DND-41 (cell line): ENCODE data around the gene PCGF2.

Experiments used
- ATAC-seq: fragments of 200-7000 bp; cut with Tn5 transposase; 3 replicates; pipeline ENCODE4 v1.9.1; 2021; ENCODE audit warnings: low read depth; ENCODE audit not compliant: insufficient read depth
- DNase-seq: peaks from one replicate; pipeline ENCODE4 v3.0.0-alpha.2; 2020
- H2AFZ ChIP-seq: 2 replicates; pipeline ENCODE4 v1.6.0; 2012; ENCODE audit warnings: low read depth, low read length
- H3K27ac ChIP-seq: 2 replicates; pipeline ENCODE4 v1.5.1; 2012; ENCODE audit warnings: low read length, inconsistent platforms
- H3K27me3 ChIP-seq: fragments of 200-600 bp; sonication (generic); 2 replicates; pipeline ENCODE4 v1.6.0; 2012; ENCODE audit warnings: low read length, mild to moderate bottlenecking, inconsistent platforms; ENCODE audit not compliant: insufficient read depth, poor library complexity
- H3K36me3 ChIP-seq: 2 replicates; pipeline ENCODE4 v1.5.1; 2012; ENCODE audit warnings: low read length, inconsistent platforms; ENCODE audit not compliant: insufficient read depth
- H3K4me1 ChIP-seq: 2 replicates; pipeline ENCODE4 v1.5.1; 2012; ENCODE audit warnings: mild to moderate bottlenecking, low read length; ENCODE audit not compliant: insufficient read depth
- H3K4me2 ChIP-seq: 2 replicates; pipeline ENCODE4 v1.6.0; 2012; ENCODE audit warnings: mild to moderate bottlenecking, moderate library complexity, low read length, inconsistent platforms; ENCODE audit not compliant: insufficient read depth
- H3K4me3 ChIP-seq, 2 experiments: fragments of 200-600 bp in 1 of 2; shearing (Covaris generic) in 1 of 2; 2 replicates each; pipeline ENCODE4 v1.5.1; 2012 to 2016; ENCODE audit warnings: inconsistent platforms in 2 of 2, low read length in 2 of 2, mild to moderate bottlenecking in 2 of 2, low read depth in 1 of 2, moderate library complexity in 1 of 2
- H3K79me2 ChIP-seq: 2 replicates; pipeline ENCODE4 v1.6.0; 2012; ENCODE audit warnings: low read length, inconsistent platforms; ENCODE audit not compliant: insufficient read depth
- H3K9ac ChIP-seq: 2 replicates; pipeline ENCODE4 v1.6.0; 2012; ENCODE audit warnings: low read depth, mild to moderate bottlenecking, inconsistent platforms, low read length, moderate library complexity
- H3K9me3 ChIP-seq: 2 replicates; pipeline ENCODE4 v1.5.1; 2012; ENCODE audit warnings: low read length, moderate library complexity, mild to moderate bottlenecking, inconsistent platforms; ENCODE audit not compliant: insufficient read depth, severe bottlenecking
- H4K20me1 ChIP-seq: 2 replicates; pipeline ENCODE4 v1.6.0; 2012; ENCODE audit warnings: low read length; ENCODE audit not compliant: insufficient read depth
- CTCF ChIP-seq: IDR thresholded peaks from 2 replicates; pipeline ENCODE4 v1.5.1; 2012; ENCODE audit warnings: borderline replicate concordance, low read length, moderate library complexity, mild to moderate bottlenecking; ENCODE audit not compliant: poor library complexity, severe bottlenecking; ENCODE audit errors: extremely low read depth
- EZH2 ChIP-seq: IDR thresholded peaks from 3 replicates; pipeline ENCODE4 v1.6.1; 2012; ENCODE audit warnings: borderline replicate concordance, low read depth, mild to moderate bottlenecking, moderate library complexity, low read length, inconsistent platforms; ENCODE audit not compliant: severe bottlenecking

Gene PCGF2

GRCh38 chr17:38753071-38753506, 5.0 kb upstream of the PCGF2 start:
- Histone ChIP-seq H2AFZ (peak overlapping the region; percentile 93; the same call in 1 of the 2 replicates), H3K9me3 (no peaks in the 10 kb centered on the region), H3K27me3 (no peaks in the 10 kb centered on the region), H3K9ac (peak overlapping the region; percentile 80), H3K4me3 (peak overlapping the region; percentile 37 to 88; a peak in 3 of 4 replicates), H3K4me2 (peak overlapping the region; percentile 93), H3K27ac (peak overlapping the region; percentile 93), H4K20me1 (peaks cover 15% of the 10 kb centered on the region), H3K4me1 (peaks cover 52% of the 10 kb centered on the region), H3K36me3 (peaks cover 47% of the 10 kb centered on the region), H3K79me2 (peaks cover 44% of the 10 kb centered on the region)
- DNase-seq (no peak), ATAC-seq (no peak)
- TF ChIP-seq CTCF (no peak), EZH2 (no peak)

- Histone ChIP-seq H2AFZ (peak within 1 kb of the TSS; percentile 96), H3K4me1 (peaks cover 52% of the 10 kb centered on the region), H3K9ac (peak within 1 kb of the TSS; percentile 80), H3K4me3 (peak within 1 kb of the TSS; percentile 37 to 88; a peak in 3 of 4 replicates), H3K27ac (peak within 1 kb of the TSS; percentile 93), H3K27me3 (no peaks in the 10 kb centered on the region), H4K20me1 (peaks cover 15% of the 10 kb centered on the region), H3K36me3 (peaks cover 41% of the 10 kb centered on the region), H3K9me3 (no peaks in the 10 kb centered on the region), H3K4me2 (peak within 1 kb of the TSS; percentile 93), H3K79me2 (peaks cover 47% of the 10 kb centered on the region)
- TF ChIP-seq EZH2 (no peak), CTCF (no peak)
- peak; percentile 89 for ATAC-seq
- peak; percentile 99 for DNase-seq
Measured at GRCh38 chr17:38752308-38753070, 4.4 kb upstream of the PCGF2 start, which contains the start of gene PSMB3. TSS of gene PSMB3 (plus strand) at chr17:38752741. CDS start at chr17:38752827, 86 bp downstream.

GRCh38 chr17:38751808-38752307, 3.7 kb upstream of the PCGF2 start:
- peak; percentile 9; the same call in 1 of the 3 replicates for ATAC-seq
- Histone ChIP-seq H3K4me1 (peaks cover 56% of the 10 kb centered on the region), H3K9me3 (no peaks in the 10 kb centered on the region), H3K9ac (peak overlapping the region; percentile 67), H4K20me1 (peaks cover 16% of the 10 kb centered on the region), H3K79me2 (peaks cover 51% of the 10 kb centered on the region), H3K27ac (peak overlapping the region; percentile 86), H3K36me3 (peaks cover 34% of the 10 kb centered on the region), H3K27me3 (no peaks in the 10 kb centered on the region), H3K4me3 (peak overlapping the region; percentile 37 to 88; a peak in 3 of 4 replicates), H3K4me2 (peak overlapping the region; percentile 92), H2AFZ (peak overlapping the region; percentile 96)
- TF ChIP-seq EZH2 (no peak), CTCF (no peak)
- peak; percentile 84 for DNase-seq
